Stimulated activated CD8-positive, alpha-beta memory T cell treated with anti-CD3 and anti-CD28 coated beads, Interleukin-7, amount 100 ng/mL, for 48 hours (primary cell): Measurements from ENCODE around the gene CYP21A2.
"Not testable (repeated sequence)": the region's sequence is repeated elsewhere in the genome, so short reads cannot be mapped to it uniquely, and the experiment has no call there.

Experiments used
- DNase-seq, 2 donors: peaks; one replicate each; pipeline ENCODE4 v3.0.0-alpha.2; 2020; ENCODE audit warnings: low read depth in 1 of 2; ENCODE audit errors: extremely low read depth in 1 of 2

CYP21A2 gene

GRCh38 chr6:32037598-32038524 is at the start of gene CYP21A2:
CYP21A2 (plus strand) TSS chr6:32038415; CDS start chr6:32038423, 8 bp downstream.
- not testable (repeated sequence) for DNase-seq

GRCh38 chr6:31989363-31989762 is 48.9 kb upstream of the CYP21A2 start:
- not testable (repeated sequence) for DNase-seq

GRCh38 chr6:31994421-31994820 is 43.8 kb upstream of the CYP21A2 start:
- not testable (repeated sequence) for DNase-seq

GRCh38 chr6:31996385-31996784 is 41.8 kb upstream of the CYP21A2 start:
- not testable (repeated sequence) for DNase-seq

DNA sequence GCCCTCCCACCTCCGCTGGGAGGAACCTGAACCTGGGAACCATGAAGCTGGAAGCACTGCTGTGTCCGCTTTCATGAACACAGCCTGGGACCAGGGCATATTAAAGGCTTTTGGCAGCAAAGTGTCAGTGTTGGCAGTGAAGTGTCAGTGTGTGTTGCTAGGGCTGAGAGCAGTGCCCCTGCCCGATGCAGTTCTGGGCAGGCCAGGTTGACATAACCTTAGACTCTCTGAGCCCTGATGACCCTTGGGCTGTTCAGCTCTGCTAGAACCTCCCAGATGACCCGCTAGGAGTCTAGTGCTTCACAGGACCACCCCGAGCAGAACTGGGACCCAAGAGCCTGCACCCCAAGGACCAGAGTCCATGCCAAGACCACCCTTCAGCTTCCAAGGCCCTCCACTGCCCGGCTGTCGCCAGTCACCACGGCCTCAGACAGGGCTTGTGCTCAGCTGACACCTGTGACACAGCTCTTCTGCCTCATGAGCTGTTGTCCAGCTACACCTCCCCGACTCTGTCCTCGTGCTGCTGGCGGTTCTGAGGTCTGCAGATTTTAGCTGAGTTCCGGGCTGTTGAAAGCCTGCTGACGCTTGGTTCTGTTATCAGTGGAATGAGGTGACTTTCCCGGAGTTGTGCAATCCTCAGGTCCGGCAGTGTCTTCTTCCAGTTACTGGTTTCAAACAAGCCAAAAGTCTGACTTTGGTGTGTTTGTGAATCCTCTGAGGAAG is 35.5 kb upstream of the CYP21A2 start:
- not testable (repeated sequence) for DNase-seq

GRCh38 chr6:32003301-32003700 is 34.9 kb upstream of the CYP21A2 start:
- not testable (repeated sequence) for DNase-seq

GRCh38 chr6:32004393-32004792 is 33.8 kb upstream of the CYP21A2 start:
- not testable (repeated sequence) for DNase-seq

GRCh38 chr6:32004864-32005537 is 33.2 kb upstream of the CYP21A2 start:
- DNase-seq = not testable (repeated sequence)

GRCh38 chr6:32005538-32005880 is 32.7 kb upstream of the CYP21A2 start:
- not testable (repeated sequence) for DNase-seq

DNA sequence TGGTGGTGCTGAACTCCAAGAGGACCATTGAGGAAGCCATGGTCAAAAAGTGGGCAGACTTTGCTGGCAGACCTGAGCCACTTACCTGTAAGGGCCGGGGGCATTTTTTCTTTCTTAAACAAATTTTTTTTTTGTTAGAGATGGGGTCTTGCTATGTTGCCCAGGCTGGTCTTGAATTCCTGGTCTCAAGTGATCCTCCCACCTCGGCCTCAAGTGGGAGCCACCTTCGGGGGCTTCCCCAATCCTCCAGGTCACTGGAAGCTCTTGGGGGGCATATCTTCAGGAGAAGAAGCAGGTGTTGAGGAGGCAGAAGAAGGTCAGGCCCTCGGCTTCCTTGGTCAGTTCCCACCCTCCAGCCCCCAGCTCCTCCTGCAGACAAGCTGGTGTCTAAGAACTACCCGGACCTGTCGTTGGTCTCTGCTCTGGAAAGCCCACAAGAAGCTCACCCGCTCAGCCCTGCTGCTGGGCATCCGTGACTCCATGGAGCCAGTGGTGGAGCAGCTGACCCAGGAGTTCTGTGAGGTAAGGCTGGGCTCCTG is 32.2 kb upstream of the CYP21A2 start:
- DNase-seq = not testable (repeated sequence)

- DNase-seq = not testable (repeated sequence)
Observed at GRCh38 chr6:32007086-32007485, 31.1 kb upstream of the CYP21A2 start.

GRCh38 chr6:32008037-32008436 is 30.2 kb upstream of the CYP21A2 start:
- not testable (repeated sequence) for DNase-seq

GRCh38 chr6:32008616-32009015 is 29.6 kb upstream of the CYP21A2 start:
- not testable (repeated sequence) for DNase-seq

DNA sequence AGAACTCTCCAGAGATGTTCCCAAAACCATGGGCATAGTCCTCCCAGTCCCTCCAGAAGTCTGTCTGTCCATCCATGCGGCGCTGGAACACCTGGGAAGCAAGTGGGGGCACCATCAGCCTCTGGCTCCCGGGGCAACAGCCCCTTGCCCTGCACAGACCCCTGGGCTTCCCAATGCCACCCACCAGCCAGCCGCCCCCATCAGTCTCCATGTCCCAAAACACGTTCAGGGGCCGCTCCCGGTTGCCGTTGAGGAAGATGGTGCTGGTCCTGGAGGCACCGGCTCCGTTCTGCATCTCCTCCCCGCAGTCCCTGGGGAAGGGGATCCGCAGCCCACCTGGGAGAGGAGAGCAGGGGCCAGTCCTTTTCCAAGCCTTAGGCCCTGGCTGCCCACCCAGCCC is 28.7 kb upstream of the CYP21A2 start:
- not testable (repeated sequence) for DNase-seq

DNA sequence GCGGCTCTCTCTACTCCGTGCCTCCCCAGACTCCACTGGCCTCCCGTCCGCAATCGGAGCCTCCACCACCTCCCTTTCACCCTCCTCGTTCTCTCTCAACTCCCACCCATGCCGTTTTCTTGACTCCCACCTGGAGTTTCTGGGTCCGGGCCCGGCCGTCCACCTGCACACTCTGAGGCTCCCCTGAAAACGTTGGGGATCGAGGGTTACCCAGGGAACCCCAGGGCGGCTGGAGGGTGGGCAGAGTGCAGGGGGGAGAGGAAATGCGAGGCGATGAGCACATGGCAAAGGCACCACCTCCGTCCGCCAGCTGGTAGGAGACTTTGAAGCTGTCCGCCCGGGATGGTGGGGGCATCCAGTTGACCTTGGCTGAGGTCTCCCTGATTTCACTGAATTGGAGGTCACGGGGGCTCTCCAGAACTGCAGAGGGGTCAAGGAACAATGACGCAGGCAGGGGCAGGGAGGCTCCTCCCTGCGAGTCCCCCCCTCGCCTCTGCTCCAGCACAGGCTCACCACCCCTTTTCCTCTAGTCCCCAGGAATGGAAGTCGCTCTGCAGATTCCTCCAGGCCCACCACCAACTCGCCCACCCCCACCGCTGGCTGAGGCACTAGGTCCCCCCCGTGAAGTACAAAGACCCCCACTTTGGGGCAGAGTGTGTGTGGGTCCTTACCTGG is 27.2 kb upstream of the CYP21A2 start:
- not testable (repeated sequence) for DNase-seq

- DNase-seq = not testable (repeated sequence)
Observed at GRCh38 chr6:32012941-32013617, 25.1 kb upstream of the CYP21A2 start.

GRCh38 chr6:32013738-32014137 is 24.5 kb upstream of the CYP21A2 start:
- DNase-seq = not testable (repeated sequence)

- not testable (repeated sequence) for DNase-seq
Observed at GRCh38 chr6:32014547-32014946, 23.7 kb upstream of the CYP21A2 start, which contains the start of gene C4B. C4B (plus strand) TSS chr6:32014795; CDS start chr6:32014846, 51 bp downstream.

GRCh38 chr6:32022100-32022499 is 16.1 kb upstream of the CYP21A2 start:
- not testable (repeated sequence) for DNase-seq

DNA sequence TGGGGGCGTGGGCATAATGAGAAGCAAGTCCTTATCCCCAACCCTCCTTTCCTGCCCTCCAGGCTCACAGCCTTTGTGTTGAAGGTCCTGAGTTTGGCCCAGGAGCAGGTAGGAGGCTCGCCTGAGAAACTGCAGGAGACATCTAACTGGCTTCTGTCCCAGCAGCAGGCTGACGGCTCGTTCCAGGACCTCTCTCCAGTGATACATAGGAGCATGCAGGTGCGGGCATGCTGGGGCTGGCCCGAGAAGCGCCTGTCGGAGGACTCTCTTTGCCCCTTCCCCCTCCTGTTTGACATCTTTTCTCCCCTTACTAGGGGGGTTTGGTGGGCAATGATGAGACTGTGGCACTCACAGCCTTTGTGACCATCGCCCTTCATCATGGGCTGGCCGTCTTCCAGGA is 9.6 kb upstream of the CYP21A2 start:
- not testable (repeated sequence) for DNase-seq
